Vagina (tissue), 2 donors: ENCODE data around the gene KRT1. TPM values are rescaled to one million over a fixed set of nuclear protein-coding genes. Genes with fewer than 3 reads are reported as not detected.
"Not testable (repeated sequence)": the region's sequence is repeated elsewhere in the genome, so short reads cannot be mapped to it uniquely, and the experiment has no call there.

ENCODE experiments used
- DNase-seq, 2 donors: peaks; one replicate each; pipeline ENCODE4 v3.0.0-alpha.2; 2017; ENCODE audit errors: extremely low spot score in 2 of 2
- H3K27ac ChIP-seq: fragments of 200-600 bp; sonication (generic); one replicate; pipeline ENCODE4 v1.5.1; 2019
- H3K27me3 ChIP-seq: fragments of 200-600 bp; sonication (generic); one replicate; pipeline ENCODE4 v1.5.1; 2019
- H3K36me3 ChIP-seq, 2 donors: fragments of 200-600 bp; sonication (generic); one replicate each; pipeline ENCODE4 v1.5.1; 2017 to 2019
- H3K4me1 ChIP-seq: fragments of 200-600 bp; sonication (generic); one replicate; pipeline ENCODE4 v1.5.1; 2019
- H3K4me3 ChIP-seq, 2 donors: fragments of 200-600 bp; sonication (generic); 1 replicate in 1 of 2; 2 replicates in 1 of 2; pipeline ENCODE4 v1.5.1; 2016 to 2019
- H3K9me3 ChIP-seq: fragments of 200-600 bp; sonication (generic); one replicate; pipeline ENCODE4 v1.5.1; 2019
- POLR2A ChIP-seq, 2 donors: fragments of 450-650 bp; IDR thresholded peaks; one replicate each; pipeline ENCODE4 v1.6.1; 2017; ENCODE audit warnings: antibody characterized with exemption in 2 of 2, mild to moderate bottlenecking in 2 of 2, moderate library complexity in 2 of 2
- POLR2AphosphoS5 ChIP-seq, 2 donors: sonication (generic); formaldehyde crosslinking; IDR thresholded peaks; one replicate each; pipeline ENCODE4 v1.9.0; 2017; ENCODE audit warnings: antibody characterized with exemption in 2 of 2, mild to moderate bottlenecking in 2 of 2, low read depth in 1 of 2; ENCODE audit not compliant: insufficient read depth in 1 of 2
- intact Hi-C: fragments of 100-400 bp; cut with DNase I; formaldehyde crosslinking; loops from one replicate; pipeline ENCODE4 v1.15.1; 2023
- total RNA-seq: library from RNA; depleted of rRNA; stranded (reverse); fragments of >200 nt; gene quantifications from one replicate; pipeline ENCODE4 v1.2.3, GENCODE V29; 2016
- TF ChIP-seq, protein P1 (sequence below), 3 experiments: fragments of 450-650 bp in 2 of 3; fragments of 200-600 bp in 1 of 3; sonication (generic) in 1 of 3; IDR thresholded peaks; one replicate each; pipeline ENCODE4 v1.5.1; 2017 to 2019; ENCODE audit warnings: antibody characterized with exemption in 3 of 3, mild to moderate bottlenecking in 2 of 3, moderate library complexity in 2 of 3

KRT1 gene
- total RNA-seq, 1 donor from 2014 or later = 886 TPM

- intact Hi-C loops = no loop called here
- H3K9me3 ChIP-seq = no peaks in the 10 kb centered on the region
- TF ChIP-seq, protein P1, sequence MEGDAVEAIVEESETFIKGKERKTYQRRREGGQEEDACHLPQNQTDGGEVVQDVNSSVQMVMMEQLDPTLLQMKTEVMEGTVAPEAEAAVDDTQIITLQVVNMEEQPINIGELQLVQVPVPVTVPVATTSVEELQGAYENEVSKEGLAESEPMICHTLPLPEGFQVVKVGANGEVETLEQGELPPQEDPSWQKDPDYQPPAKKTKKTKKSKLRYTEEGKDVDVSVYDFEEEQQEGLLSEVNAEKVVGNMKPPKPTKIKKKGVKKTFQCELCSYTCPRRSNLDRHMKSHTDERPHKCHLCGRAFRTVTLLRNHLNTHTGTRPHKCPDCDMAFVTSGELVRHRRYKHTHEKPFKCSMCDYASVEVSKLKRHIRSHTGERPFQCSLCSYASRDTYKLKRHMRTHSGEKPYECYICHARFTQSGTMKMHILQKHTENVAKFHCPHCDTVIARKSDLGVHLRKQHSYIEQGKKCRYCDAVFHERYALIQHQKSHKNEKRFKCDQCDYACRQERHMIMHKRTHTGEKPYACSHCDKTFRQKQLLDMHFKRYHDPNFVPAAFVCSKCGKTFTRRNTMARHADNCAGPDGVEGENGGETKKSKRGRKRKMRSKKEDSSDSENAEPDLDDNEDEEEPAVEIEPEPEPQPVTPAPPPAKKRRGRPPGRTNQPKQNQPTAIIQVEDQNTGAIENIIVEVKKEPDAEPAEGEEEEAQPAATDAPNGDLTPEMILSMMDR (IDR thresholded peaks at IDR 0.05) = no peak
- no peak for TF ChIP-seq POLR2A (IDR thresholded peaks at IDR 0.05)
- TF ChIP-seq POLR2AphosphoS5 (IDR thresholded peaks at IDR 0.05; ENCODE audit: insufficient read depth in 1 of 2, low read depth in 1 of 2) = no peak
- H3K36me3 ChIP-seq = no peaks in the 10 kb centered on the region
- H3K27ac ChIP-seq = no peak overlapping the region
- DNase-seq = no peak
- H3K4me3 ChIP-seq = no peak overlapping the region
- H3K4me1 ChIP-seq = peaks cover 4% of the 10 kb centered on the region
- H3K27me3 ChIP-seq = no peaks in the 10 kb centered on the region
These were observed 6.3 kb downstream of the KRT1 start for GRCh38 chr12:52673713-52674432.

DNA sequence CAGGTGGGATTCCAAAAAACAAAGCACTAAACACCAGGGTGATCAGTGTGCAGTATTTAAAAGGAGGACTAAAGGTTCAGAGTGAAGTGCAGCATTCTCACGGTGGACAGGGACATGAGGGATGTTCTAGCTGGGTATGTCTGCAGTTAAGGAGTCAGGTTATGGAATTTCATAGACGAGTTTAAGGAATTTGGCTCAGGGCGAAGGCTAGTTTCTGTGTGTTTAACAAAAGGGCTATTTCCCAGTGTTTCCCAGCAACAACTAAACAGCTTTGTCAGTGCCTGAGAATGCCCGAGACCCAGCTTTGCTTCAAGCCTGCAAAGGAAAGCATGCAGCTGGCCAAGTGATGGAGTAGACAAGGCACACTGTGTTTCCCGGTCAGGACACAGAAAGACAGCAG, 7.0 kb downstream of the KRT1 start:
- DNase-seq = no peak

GRCh38 chr12:52672321-52672933, 7.8 kb downstream of the KRT1 start:
- TF ChIP-seq POLR2A (IDR thresholded peaks at IDR 0.05) (no peak), POLR2AphosphoS5 (IDR thresholded peaks at IDR 0.05; ENCODE audit: insufficient read depth in 1 of 2, low read depth in 1 of 2) (no peak)
- TF ChIP-seq, protein P1 (IDR thresholded peaks at IDR 0.05) = no peak
- intact Hi-C loops = no loop called here
- Histone ChIP-seq H3K36me3 (no peaks in the 10 kb centered on the region), H3K27ac (no peak overlapping the region), H3K27me3 (no peaks in the 10 kb centered on the region), H3K9me3 (no peaks in the 10 kb centered on the region), H3K4me3 (no peak overlapping the region), H3K4me1 (peaks cover 4% of the 10 kb centered on the region)
- DNase-seq = no peak

More for the DNA sequence above, 7.0 kb downstream of the KRT1 start:
- intact Hi-C loops = no loop called here
- no peaks in the 10 kb centered on the region for H3K27me3 ChIP-seq
- H3K4me3 ChIP-seq = no peak overlapping the region
- no peaks in the 10 kb centered on the region for H3K36me3 ChIP-seq
- no peaks in the 10 kb centered on the region for H3K9me3 ChIP-seq
- TF ChIP-seq POLR2A (IDR thresholded peaks at IDR 0.05) = no peak
- TF ChIP-seq, protein P1 (IDR thresholded peaks at IDR 0.05) = no peak
- TF ChIP-seq POLR2AphosphoS5 (IDR thresholded peaks at IDR 0.05; ENCODE audit: insufficient read depth in 1 of 2, low read depth in 1 of 2) = no peak
- peaks cover 4% of the 10 kb centered on the region for H3K4me1 ChIP-seq
- no peak overlapping the region for H3K27ac ChIP-seq

GRCh38 chr12:52670961-52671360, 9.2 kb downstream of the KRT1 start:
- H3K36me3 ChIP-seq = no peaks in the 10 kb centered on the region
- TF ChIP-seq, protein P1 (IDR thresholded peaks at IDR 0.05) = no peak
- no peak for TF ChIP-seq POLR2A (IDR thresholded peaks at IDR 0.05)
- TF ChIP-seq POLR2AphosphoS5 (IDR thresholded peaks at IDR 0.05; ENCODE audit: insufficient read depth in 1 of 2, low read depth in 1 of 2) = no peak
- no peaks in the 10 kb centered on the region for H3K9me3 ChIP-seq
- DNase-seq = no peak
- no peak overlapping the region for H3K4me3 ChIP-seq
- intact Hi-C loops = no loop called here
- H3K27me3 ChIP-seq = no peaks in the 10 kb centered on the region
- no peak overlapping the region for H3K27ac ChIP-seq
- peaks cover 4% of the 10 kb centered on the region for H3K4me1 ChIP-seq

- no peak for TF ChIP-seq POLR2A (IDR thresholded peaks at IDR 0.05)
- TF ChIP-seq, protein P1 (IDR thresholded peaks at IDR 0.05) = no peak
- no peak for TF ChIP-seq POLR2AphosphoS5 (IDR thresholded peaks at IDR 0.05; ENCODE audit: insufficient read depth in 1 of 2, low read depth in 1 of 2)
- H3K9me3 ChIP-seq = no peaks in the 10 kb centered on the region
- no peaks in the 10 kb centered on the region for H3K27me3 ChIP-seq
- intact Hi-C loops = no loop called here
- peaks cover 4% of the 10 kb centered on the region for H3K4me1 ChIP-seq
- no peak for DNase-seq
- H3K27ac ChIP-seq = no peak overlapping the region
- no peaks in the 10 kb centered on the region for H3K36me3 ChIP-seq
- no peak overlapping the region for H3K4me3 ChIP-seq
These were observed 9.7 kb downstream of the KRT1 start for GRCh38 chr12:52670506-52670905.

DNA sequence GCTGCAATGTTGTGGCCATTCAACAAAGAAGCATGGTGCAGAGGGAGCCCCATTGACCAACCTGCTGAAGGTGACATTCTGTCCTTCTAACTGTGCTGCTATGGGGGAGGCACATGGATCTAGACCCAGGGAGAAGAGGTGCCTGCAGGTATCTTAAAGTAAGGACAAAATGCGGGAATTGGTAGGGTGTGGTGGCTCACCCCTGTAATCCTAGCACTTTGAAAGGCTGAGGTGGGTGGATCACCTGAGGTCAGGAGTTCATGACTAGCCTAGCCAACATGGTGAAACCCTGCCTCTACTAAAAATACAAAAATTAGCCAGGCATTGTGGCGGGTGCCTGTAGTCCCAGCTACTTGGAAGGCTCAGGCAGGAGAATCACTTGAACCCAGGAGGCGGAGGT, 10.3 kb downstream of the KRT1 start:
- DNase-seq, intact Hi-C loops, H3K9me3 ChIP-seq, H3K27me3 ChIP-seq, H3K27ac ChIP-seq, H3K36me3 ChIP-seq, H3K4me1 ChIP-seq, H3K4me3 ChIP-seq: not testable (repeated sequence)
